Mesodermal cell (in vitro differentiated cells): ENCODE measurements around the gene PRKD2. TPM values are rescaled to one million over a fixed set of nuclear protein-coding genes. Genes with fewer than 3 reads are reported as not detected.
"Not testable (repeated sequence)": the region's sequence is repeated elsewhere in the genome, so short reads cannot be mapped to it uniquely, and the experiment has no call there.

Source experiments
- H3K27ac ChIP-seq: 2 replicates; pipeline ENCODE4 v1.7.0; 2013; ENCODE audit warnings: mild to moderate bottlenecking, low read depth, low read length, moderate library complexity; ENCODE audit not compliant: severe bottlenecking
- H3K36me3 ChIP-seq: 2 replicates; pipeline ENCODE4 v1.7.1; 2013; ENCODE audit warnings: mild to moderate bottlenecking, low read length, moderate library complexity; ENCODE audit not compliant: control insufficient read depth, insufficient read depth
- H3K4me1 ChIP-seq: one replicate; pipeline ENCODE4 v1.7.1; 2013; ENCODE audit warnings: mild to moderate bottlenecking, low read length; ENCODE audit not compliant: insufficient read depth, control insufficient read depth, poor library complexity, severe bottlenecking
- H3K4me3 ChIP-seq: 2 replicates; pipeline ENCODE4 v1.7.0; 2013; ENCODE audit warnings: low read length, control low read depth, mild to moderate bottlenecking; ENCODE audit not compliant: insufficient read depth, poor library complexity, severe bottlenecking; ENCODE audit errors: extremely low read depth
- H3K9me3 ChIP-seq: 2 replicates; pipeline ENCODE4 v1.7.1; 2013; ENCODE audit warnings: mild to moderate bottlenecking, low read length, moderate library complexity; ENCODE audit not compliant: control insufficient read depth
- WGBS, 2 experiments: methylation state at CpG; one replicate each; pipeline ENCODE4 v1.1.5; 2013; ENCODE audit warnings: missing lambda C conversion rate in 2 of 2; ENCODE audit not compliant: insufficient coverage in 2 of 2; 5-methylcytosine and 5-hydroxymethylcytosine counted together
- polyA plus RNA-seq, 2 experiments: library from polyadenylated mRNA; stranded (reverse); fragments of 50-300 nt; gene quantifications; one replicate each; pipeline ENCODE4 v1.2.3, GENCODE V29; 2013

PRKD2 gene
- 39.7 TPM for polyA plus RNA-seq (2013, experiment 1 of 2)
- polyA plus RNA-seq (2013, experiment 2 of 2) = 34.2 TPM

DNA sequence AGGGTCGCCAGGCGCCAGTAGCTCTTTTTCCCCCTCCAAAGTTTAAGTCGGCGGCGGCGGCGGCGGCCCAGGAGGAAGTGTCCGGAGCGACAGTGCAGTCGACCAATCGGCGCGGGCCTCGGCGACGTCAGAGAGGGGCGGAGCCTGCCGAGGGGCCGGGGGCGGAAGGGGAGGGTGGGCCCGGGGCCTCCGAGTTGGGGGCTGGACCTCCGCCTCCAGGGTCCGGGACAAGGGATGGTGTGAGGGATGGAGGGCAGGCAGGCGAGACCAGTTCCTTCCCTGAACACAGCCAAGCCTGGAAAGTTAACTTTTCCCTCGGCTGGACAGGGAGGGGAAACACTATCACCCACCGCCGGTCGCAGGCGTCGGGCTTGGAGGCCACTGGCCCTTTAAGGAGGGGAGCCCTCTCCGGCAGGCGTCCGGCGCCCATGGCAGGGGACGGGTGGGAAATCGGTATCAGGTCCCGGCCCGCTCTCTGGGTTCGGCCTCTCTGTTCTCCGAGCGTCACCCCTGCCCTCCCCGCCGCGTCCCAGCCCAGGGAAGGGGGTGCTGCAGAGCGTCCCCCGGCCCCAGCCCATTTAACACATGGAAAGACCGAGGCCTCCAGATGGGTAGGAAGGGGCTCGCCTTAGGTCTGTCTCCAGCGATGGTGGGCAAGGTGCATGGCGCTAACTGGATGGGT is at the start of gene PRKD2:
Gene PRKD2 (minus strand): TSS at position 81 of the 682 bp plus-strand sequence. CDS start 744 bp downstream, outside the sequence.
- H3K36me3 ChIP-seq = peaks cover 34% of the 10 kb centered on the region
- peak within 1 kb of the TSS; percentile 71 for H3K27ac ChIP-seq
- 4 to 5% methylated on average over 35 to 43 of the region's 52 CpGs for WGBS, 2 experiments
- H3K4me1 ChIP-seq = peaks cover 15% of the 10 kb centered on the region
- H3K9me3 ChIP-seq = no peaks in the 10 kb centered on the region
- H3K4me3 ChIP-seq = peak within 1 kb of the TSS; percentile 90

GRCh38 chr19:46764817-46765291 is 47.9 kb upstream of the PRKD2 start:
- H3K27ac ChIP-seq = no peak overlapping the region
- no peak overlapping the region for H3K4me3 ChIP-seq
- 90 to 92% methylated on average over 10 of the region's 11 CpGs for WGBS, 2 experiments
- H3K9me3 ChIP-seq = no peaks in the 10 kb centered on the region
- no peaks in the 10 kb centered on the region for H3K36me3 ChIP-seq
- H3K4me1 ChIP-seq = peaks cover 4% of the 10 kb centered on the region

- peaks cover 8% of the 10 kb centered on the region for H3K36me3 ChIP-seq
- no peak overlapping the region for H3K27ac ChIP-seq
- H3K4me1 ChIP-seq = no peaks in the 10 kb centered on the region
- no peak overlapping the region for H3K4me3 ChIP-seq
- no peaks in the 10 kb centered on the region for H3K9me3 ChIP-seq
- WGBS, 2 experiments = 95 to 100% methylated on average over 2 to 4 of the region's 6 CpGs
Observed at GRCh38 chr19:46762245-46762890, 45.5 kb upstream of the PRKD2 start.

DNA sequence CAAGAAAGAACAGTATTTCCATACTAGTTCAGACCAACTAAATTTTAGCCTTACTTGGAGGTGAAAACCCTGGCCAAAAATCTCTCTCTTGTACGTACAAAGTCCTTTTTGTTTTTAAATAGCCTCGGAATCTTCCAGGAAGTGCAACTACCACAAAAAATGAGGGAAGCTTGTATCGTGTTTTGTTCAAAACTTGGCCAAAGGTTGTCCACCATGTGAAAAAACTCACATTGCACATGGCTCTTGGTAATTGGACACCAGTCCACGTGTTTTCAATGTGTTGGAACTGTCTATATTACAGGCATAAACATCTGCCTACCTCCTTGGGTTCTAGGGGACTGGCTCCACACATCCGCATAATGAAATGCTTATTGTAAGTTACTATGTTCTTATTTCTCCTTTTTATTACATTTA is 44.5 kb upstream of the PRKD2 start:
- Histone ChIP-seq H3K4me3 (no peak overlapping the region), H3K36me3 (peaks cover 8% of the 10 kb centered on the region)
- 100% methylated on average over 3 of the region's 5 CpGs for WGBS, 2 experiments

DNA sequence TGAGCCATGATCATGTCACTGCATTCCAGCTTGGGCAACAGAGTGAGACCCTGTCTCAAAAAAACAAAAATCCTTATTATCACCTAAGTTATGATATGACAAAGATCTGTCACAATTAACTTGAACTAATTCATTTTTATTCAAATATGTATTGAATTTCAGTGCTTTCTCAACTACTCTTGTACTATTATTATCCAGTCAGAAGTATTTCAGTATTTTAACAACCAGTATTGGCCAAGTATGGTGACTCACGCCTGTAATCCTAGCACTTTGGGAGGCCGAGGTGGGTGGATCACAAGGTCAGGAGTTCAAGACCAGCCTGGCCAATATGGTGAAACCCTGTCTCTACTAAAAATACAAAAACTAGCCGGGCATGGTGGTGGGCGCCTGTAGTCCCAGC is 44.0 kb upstream of the PRKD2 start:
- 100% methylated on average over 2 of the region's 4 CpGs; no CpG with 5 or more reads in 1 of the 2 experiments for WGBS, 2 experiments
- not testable (repeated sequence) for H3K9me3 ChIP-seq, H3K4me1 ChIP-seq, H3K4me3 ChIP-seq, H3K36me3 ChIP-seq, H3K27ac ChIP-seq

More for the DNA sequence above, 44.5 kb upstream of the PRKD2 start:
- Histone ChIP-seq H3K27ac (no peak overlapping the region), H3K4me1 (no peaks in the 10 kb centered on the region), H3K9me3 (no peaks in the 10 kb centered on the region)

DNA sequence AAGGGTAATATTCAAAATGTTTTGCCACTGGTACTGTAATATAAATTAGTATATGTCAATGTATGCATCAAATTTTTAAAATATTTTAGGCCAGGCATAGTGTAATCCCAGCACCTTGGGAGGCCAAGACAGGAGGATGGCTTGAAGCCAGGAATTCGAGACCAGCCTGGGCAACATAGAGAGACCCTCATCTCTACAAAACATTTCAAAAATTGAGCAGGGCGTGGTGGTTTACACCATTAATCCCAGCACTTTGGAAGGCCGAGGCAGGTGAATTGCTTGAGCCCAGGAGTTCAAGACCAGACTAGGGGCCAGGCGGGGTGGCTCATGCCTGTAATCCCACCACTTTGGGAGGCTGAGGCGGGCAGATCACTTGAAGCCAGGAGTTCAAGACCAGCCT is 43.4 kb upstream of the PRKD2 start:
- H3K9me3 ChIP-seq = no peaks in the 10 kb centered on the region
- no peaks in the 10 kb centered on the region for H3K4me1 ChIP-seq
- H3K4me3 ChIP-seq = no peak overlapping the region
- WGBS, 2 experiments = 82 to 93% methylated on average over 4 to 5 of the region's 5 CpGs
- peaks cover 9% of the 10 kb centered on the region for H3K36me3 ChIP-seq
- H3K27ac ChIP-seq = no peak overlapping the region

DNA sequence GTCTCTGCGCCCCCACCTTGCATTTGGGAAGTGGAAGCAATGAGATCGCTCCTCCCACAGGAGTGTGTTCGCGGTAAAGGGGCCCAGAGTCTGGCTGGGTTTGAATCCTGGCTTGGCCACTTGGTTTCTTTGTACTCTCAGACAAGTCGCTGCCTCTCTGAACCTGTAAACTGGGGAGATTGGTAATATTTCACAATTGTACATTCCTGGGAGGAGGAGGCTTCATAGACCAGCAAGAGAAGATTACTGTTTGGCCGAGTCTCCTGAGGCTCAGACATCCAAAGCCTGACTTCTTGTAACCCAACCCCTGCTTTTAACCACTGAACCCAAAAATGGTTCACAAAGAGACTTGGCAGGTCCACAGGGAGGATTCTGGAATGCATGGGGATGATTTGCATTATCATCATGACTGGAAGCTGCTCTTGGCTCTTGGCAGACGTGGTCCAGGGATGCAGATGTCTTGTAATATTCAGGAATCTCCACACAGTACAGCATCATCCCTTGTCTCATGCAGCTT is 43.0 kb upstream of the PRKD2 start:
- H3K4me1 ChIP-seq = no peaks in the 10 kb centered on the region
- no peaks in the 10 kb centered on the region for H3K9me3 ChIP-seq
- H3K36me3 ChIP-seq = peaks cover 13% of the 10 kb centered on the region
- H3K27ac ChIP-seq = no peak overlapping the region
- whole genome bisulfite sequencing, 2 experiments = 81 to 88% methylated on average over 5 to 6 of the region's 7 CpGs
- no peak overlapping the region for H3K4me3 ChIP-seq

- 89 to 97% methylated on average over 5 to 6 of the region's 6 CpGs for WGBS, 2 experiments
- Histone ChIP-seq H3K9me3 (no peaks in the 10 kb centered on the region), H3K4me3 (no peak overlapping the region), H3K4me1 (no peaks in the 10 kb centered on the region), H3K36me3 (peaks cover 13% of the 10 kb centered on the region), H3K27ac (no peak overlapping the region)
Observed at GRCh38 chr19:46759206-46759605, 42.3 kb upstream of the PRKD2 start.

DNA sequence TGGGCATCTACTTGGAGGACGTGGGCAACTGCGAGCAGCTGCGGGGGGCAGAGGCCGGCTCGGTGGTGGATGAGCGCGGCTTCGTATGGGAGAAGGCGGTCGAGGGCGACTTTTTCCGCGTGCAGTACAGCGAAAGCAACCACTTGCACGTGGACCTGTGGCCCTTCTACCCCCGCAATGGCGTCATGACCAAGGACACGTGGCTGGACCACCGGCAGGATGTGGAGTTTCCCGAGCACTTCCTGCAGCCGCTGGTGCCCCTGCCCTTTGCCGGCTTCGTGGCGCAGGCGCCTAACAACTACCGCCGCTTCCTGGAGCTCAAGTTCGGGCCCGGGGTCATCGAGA is 39.6 kb upstream of the PRKD2 start:
- no peaks in the 10 kb centered on the region for H3K4me1 ChIP-seq
- H3K27ac ChIP-seq = no peak overlapping the region
- no peak overlapping the region for H3K4me3 ChIP-seq
- WGBS, 2 experiments = 95% methylated on average over 30 of the region's 30 CpGs
- peaks cover 23% of the 10 kb centered on the region for H3K36me3 ChIP-seq
- no peaks in the 10 kb centered on the region for H3K9me3 ChIP-seq

DNA sequence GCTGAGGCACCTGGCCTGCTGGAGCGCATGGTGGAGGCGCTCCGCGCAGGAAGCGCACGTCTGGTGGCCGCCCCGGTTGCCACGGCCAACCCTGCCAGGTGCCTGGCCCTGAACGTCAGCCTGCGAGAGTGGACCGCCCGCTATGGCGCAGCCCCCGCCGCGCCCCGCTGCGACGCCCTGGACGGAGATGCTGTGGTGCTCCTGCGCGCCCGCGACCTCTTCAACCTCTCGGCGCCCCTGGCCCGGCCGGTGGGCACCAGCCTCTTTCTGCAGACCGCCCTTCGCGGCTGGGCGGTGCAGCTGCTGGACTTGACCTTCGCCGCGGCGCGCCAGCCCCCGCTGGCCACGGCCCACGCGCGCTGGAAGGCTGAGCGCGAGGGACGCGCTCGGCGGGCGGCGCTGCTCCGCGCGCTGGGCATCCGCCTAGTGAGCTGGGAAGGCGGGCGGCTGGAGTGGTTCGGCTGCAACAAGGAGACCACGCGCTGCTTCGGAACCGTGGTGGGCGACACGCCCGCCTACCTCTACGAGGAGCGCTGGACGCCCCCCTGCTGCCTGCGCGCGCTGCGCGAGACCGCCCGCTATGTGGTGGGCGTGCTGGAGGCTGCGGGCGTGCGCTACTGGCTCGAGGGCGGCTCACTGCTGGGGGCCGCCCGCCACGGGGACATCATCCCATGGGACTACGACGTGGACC is 39.1 kb upstream of the PRKD2 start:
- peaks cover 25% of the 10 kb centered on the region for H3K36me3 ChIP-seq
- H3K9me3 ChIP-seq = no peaks in the 10 kb centered on the region
- H3K4me3 ChIP-seq = no peak overlapping the region
- H3K27ac ChIP-seq = no peak overlapping the region
- H3K4me1 ChIP-seq = no peaks in the 10 kb centered on the region
- WGBS, 2 experiments = 96 to 98% methylated on average over 75 to 86 of the region's 86 CpGs
